Prostate gland (tissue), 2 donors: ENCODE results near the gene TTC23. TPM values are rescaled to one million over a fixed set of nuclear protein-coding genes. Genes with fewer than 3 reads are reported as not detected.

Experiments
- DNase-seq: peaks from one replicate; pipeline ENCODE4 v3.0.0-alpha.2; 2019; ENCODE audit warnings: low spot score
- H3K27ac ChIP-seq, 2 donors: fragments of 200-600 bp; sonication (generic); 2 replicates each; pipeline ENCODE4 v1.5.1; 2017 to 2019
- H3K27me3 ChIP-seq: fragments of 200-600 bp; sonication (generic); replicated peaks from 2 replicates; pipeline ENCODE4 v1.5.1; 2019; ENCODE audit not compliant: insufficient read depth
- H3K36me3 ChIP-seq, 2 donors: fragments of 200-600 bp; sonication (generic); 1 replicate in 1 of 2; 2 replicates in 1 of 2; pipeline versions ENCODE4 v1.5.1 to v1.8.1; 2017 to 2019
- H3K4me1 ChIP-seq: fragments of 200-600 bp; sonication (generic); replicated peaks from 2 replicates; pipeline ENCODE4 v1.5.1; 2019
- H3K4me3 ChIP-seq, 2 donors: fragments of 200-600 bp; sonication (generic); 2 replicates each; pipeline ENCODE4 v1.5.1; 2017 to 2019
- H3K9me3 ChIP-seq: fragments of 200-600 bp; sonication (generic); 2 replicates; pipeline ENCODE4 v1.5.1; 2017
- CTCF ChIP-seq, 4 experiments: fragments of 200-600 bp in 2 of 4; fragments of 450-650 bp in 2 of 4; sonication (generic) in 2 of 4; IDR thresholded peaks; 1 replicate in 3 of 4; 2 replicates in 1 of 4; pipeline ENCODE4 v1.5.1; 2016 to 2019; ENCODE audit warnings: antibody characterized with exemption in 4 of 4, mild to moderate bottlenecking in 2 of 4, moderate library complexity in 2 of 4
- POLR2A ChIP-seq: fragments of 450-650 bp; IDR thresholded peaks from one replicate; pipeline ENCODE4 v1.6.1; 2016; ENCODE audit warnings: antibody characterized with exemption, mild to moderate bottlenecking
- POLR2AphosphoS5 ChIP-seq: sonication (generic); formaldehyde crosslinking; IDR thresholded peaks from one replicate; pipeline ENCODE4 v1.6.1; 2017; ENCODE audit warnings: antibody characterized with exemption
- WGBS: methylation state at CpG from one replicate; pipeline ENCODE4 v1.1.5; 2018; 5-methylcytosine and 5-hydroxymethylcytosine counted together
- intact Hi-C: fragments of 100-400 bp; cut with DNase I; formaldehyde crosslinking; loops from one replicate; pipeline ENCODE4 v1.14.2; 2022
- total RNA-seq, 2 donors: library from RNA; depleted of rRNA; stranded (reverse); fragments of >200 nt; gene quantifications; one replicate each; pipeline ENCODE4 v1.1.0, GENCODE V29; 2016

Gene TTC23
- total RNA-seq, 2 donors from 2014 or later: 18.1 to 39.5 TPM

- no peak for DNase-seq
- Histone ChIP-seq H3K4me3 (no peak overlapping the region), H3K27me3 (no peaks in the 10 kb centered on the region), H3K27ac (peak overlapping the region; percentile 62 to 81), H3K4me1 (no peaks in the 10 kb centered on the region), H3K36me3 (no peaks in the 10 kb centered on the region), H3K9me3 (no peaks in the 10 kb centered on the region)
- intact Hi-C loops: no loop called here
- TF ChIP-seq POLR2A (no peak), POLR2AphosphoS5 (no peak), CTCF (IDR thresholded peaks at IDR 0.05) (no peak)
- WGBS: 94% methylated on average over 5 of the region's 5 CpGs
Observed at GRCh38 chr15:99168601-99169580, 80.5 kb downstream of the TTC23 start.

- Histone ChIP-seq H3K36me3 (no peaks in the 10 kb centered on the region), H3K4me3 (no peak overlapping the region), H3K4me1 (no peaks in the 10 kb centered on the region), H3K27me3 (no peaks in the 10 kb centered on the region), H3K9me3 (no peaks in the 10 kb centered on the region), H3K27ac (peak overlapping the region; percentile 62 to 81)
- intact Hi-C loops: no loop called here
- TF ChIP-seq POLR2AphosphoS5 (no peak), CTCF (IDR thresholded peaks at IDR 0.05) (no peak), POLR2A (no peak)
- DNase-seq: no peak
- WGBS: 69% methylated on average over 6 of the region's 6 CpGs
Observed at GRCh38 chr15:99167640-99168039, 81.7 kb downstream of the TTC23 start.

- no peak for DNase-seq
- WGBS: 37% methylated on average over 5 of the region's 5 CpGs
- H3K27ac ChIP-seq: peak overlapping the region; percentile 62 to 81
- no peaks in the 10 kb centered on the region for H3K9me3 ChIP-seq
- intact Hi-C loops: no loop called here
- H3K4me1 ChIP-seq: no peaks in the 10 kb centered on the region
- H3K36me3 ChIP-seq: no peaks in the 10 kb centered on the region
- H3K4me3 ChIP-seq: no peak overlapping the region
- TF ChIP-seq POLR2AphosphoS5: peak; percentile 12
- TF ChIP-seq POLR2A: no peak
- H3K27me3 ChIP-seq: no peaks in the 10 kb centered on the region
Observed at GRCh38 chr15:99167201-99167600, 82.2 kb downstream of the TTC23 start.

GRCh38 chr15:99165956-99166689 lies 83.3 kb downstream of the TTC23 start:
- no peaks in the 10 kb centered on the region for H3K27me3 ChIP-seq
- H3K4me1 ChIP-seq: no peaks in the 10 kb centered on the region
- no peaks in the 10 kb centered on the region for H3K36me3 ChIP-seq
- no peak for DNase-seq
- intact Hi-C loops: no loop called here
- H3K27ac ChIP-seq: peak overlapping the region; percentile 62 to 81
- no peak for TF ChIP-seq CTCF (IDR thresholded peaks at IDR 0.05)
- TF ChIP-seq POLR2AphosphoS5: no peak
- no peak for TF ChIP-seq POLR2A
- no peak overlapping the region for H3K4me3 ChIP-seq
- no peaks in the 10 kb centered on the region for H3K9me3 ChIP-seq
- 84% methylated on average over 23 of the region's 23 CpGs for WGBS

- H3K4me1 ChIP-seq: no peaks in the 10 kb centered on the region
- no peak overlapping the region for H3K4me3 ChIP-seq
- DNase-seq: no peak
- no peak overlapping the region for H3K27ac ChIP-seq
- intact Hi-C loops: no loop called here
- TF ChIP-seq POLR2AphosphoS5 (no peak), CTCF (IDR thresholded peaks at IDR 0.05) (no peak)
- 85% methylated on average over 3 of the region's 3 CpGs for WGBS
- H3K36me3 ChIP-seq: no peaks in the 10 kb centered on the region
- H3K9me3 ChIP-seq: no peaks in the 10 kb centered on the region
- no peaks in the 10 kb centered on the region for H3K27me3 ChIP-seq
Observed at GRCh38 chr15:99165020-99165790, 84.2 kb downstream of the TTC23 start.
